ENCODE measurements around the gene NOSIP.

The NOSIP gene

GRCh38 chr19:49597703-49597974, 17.3 kb upstream of the NOSIP start:
- Histone ChIP-seq H3K9ac (ENCODE audit: low read depth, low read length, poor library complexity) (no peak overlapping the region), H3K18ac (ENCODE audit: low read length) (no peak overlapping the region), H4K91ac (ENCODE audit: low read depth, low read length, poor library complexity) (no peak overlapping the region), H3K27ac (replicated peaks; ENCODE audit: low read length) (no peak overlapping the region), H2BK12ac (ENCODE audit: low read length) (no peak overlapping the region), H3K27me3 (ENCODE audit: control insufficient read depth in 3 of 3, insufficient read depth in 3 of 3, low read depth in 1 of 3, low read length in 3 of 3) (no peaks in the 10 kb centered on the region), H2BK15ac (ENCODE audit: low read length) (no peak overlapping the region), H3K14ac (ENCODE audit: low read length) (peak overlapping the region; percentile 47), H3K4me3 (ENCODE audit: low read length in 2 of 2) (no peak overlapping the region), H4K8ac (ENCODE audit: low read depth, low read length) (peak overlapping the region; percentile 65), H3K79me1 (ENCODE audit: low read depth, low read length) (peaks cover 31% of the 10 kb centered on the region), H3K4me2 (ENCODE audit: insufficient read depth, low read length, poor library complexity, severe bottlenecking) (no peak overlapping the region), H3K9me3 (replicated peaks in 1 of 2; ENCODE audit: control insufficient read depth in 2 of 2, insufficient read depth in 1 of 2, low read depth in 1 of 2, low read length in 2 of 2) (no peaks in the 10 kb centered on the region), H2BK120ac (ENCODE audit: low read depth, low read length) (no peak overlapping the region), H3K36me3 (replicated peaks in 1 of 2; ENCODE audit: control insufficient read depth in 2 of 2, insufficient read depth in 2 of 2, low read length in 2 of 2) (peaks cover 61 to 81% of the 10 kb centered on the region in 2 donors), H3K4ac (ENCODE audit: low read length) (no peak overlapping the region), H3K23ac (ENCODE audit: low read depth, low read length, poor library complexity) (no peak overlapping the region), H2AK5ac (ENCODE audit: low read depth, low read length) (no peak overlapping the region), H2BK5ac (ENCODE audit: low read length) (no peak overlapping the region), H3K4me1 (ENCODE audit: control insufficient read depth in 2 of 2, insufficient read depth in 1 of 2, low read depth in 1 of 2, low read length in 2 of 2) (peaks cover 4 to 5% of the 10 kb centered on the region in 2 donors), H2AFZ (ENCODE audit: low read length) (no peak overlapping the region)
- WGBS, 2 donors (ENCODE audit: extremely low coverage in 2 of 2, insufficient read length in 2 of 2, insufficient replicate concordance in 1 of 2), result no CpG with 5 or more reads among the region's 29 CpGs
- no peak for DNase-seq (ENCODE audit: low spot score)

DNA sequence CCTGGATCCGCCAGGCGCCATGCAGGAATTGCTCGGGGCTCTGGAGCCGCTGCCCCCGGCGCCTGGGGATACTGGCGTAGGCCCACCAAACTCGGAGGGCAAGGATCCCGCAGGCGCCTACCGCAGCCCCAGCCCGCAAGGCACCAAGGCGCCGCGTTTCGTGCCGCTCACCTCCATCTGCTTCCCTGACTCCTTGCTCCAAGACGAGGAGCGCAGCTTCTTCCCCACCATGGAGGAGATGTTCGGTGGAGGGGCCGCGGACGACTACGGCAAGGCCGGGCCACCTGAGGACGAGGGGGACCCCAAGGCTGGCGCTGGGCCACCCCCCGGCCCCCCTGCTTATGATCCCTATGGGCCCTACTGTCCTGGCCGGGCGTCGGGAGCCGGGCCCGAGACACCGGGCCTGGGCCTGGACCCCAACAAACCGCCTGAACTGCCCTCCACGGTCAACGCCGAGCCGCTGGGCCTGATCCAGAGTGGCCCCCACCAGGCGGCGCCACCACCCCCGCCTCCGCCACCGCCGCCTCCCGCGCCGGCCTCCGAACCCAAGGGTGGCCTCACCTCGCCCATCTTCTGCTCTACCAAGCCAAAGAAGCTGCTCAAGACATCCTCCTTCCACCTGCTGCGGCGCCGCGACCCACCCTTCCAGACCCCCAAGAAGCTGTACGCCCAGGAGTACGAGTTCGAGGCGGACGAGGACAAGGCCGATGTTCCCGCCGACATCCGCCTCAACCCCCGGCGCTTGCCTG, 16.8 kb upstream of the NOSIP start:
- Histone ChIP-seq H3K14ac (ENCODE audit: low read length) (peak overlapping the region; percentile 47), H3K18ac (ENCODE audit: low read length) (no peak overlapping the region), H3K27me3 (ENCODE audit: control insufficient read depth in 3 of 3, insufficient read depth in 3 of 3, low read depth in 1 of 3, low read length in 3 of 3) (no peaks in the 10 kb centered on the region), H2BK12ac (ENCODE audit: low read length) (no peak overlapping the region), H2AFZ (ENCODE audit: low read length) (no peak overlapping the region), H3K23ac (ENCODE audit: low read depth, low read length, poor library complexity) (peak overlapping the region; percentile 91), H2BK5ac (ENCODE audit: low read length) (no peak overlapping the region), H4K91ac (ENCODE audit: low read depth, low read length, poor library complexity) (no peak overlapping the region), H3K4me2 (ENCODE audit: insufficient read depth, low read length, poor library complexity, severe bottlenecking) (peak overlapping the region; percentile 25), H2BK15ac (ENCODE audit: low read length) (no peak overlapping the region), H2BK120ac (ENCODE audit: low read depth, low read length) (no peak overlapping the region), H3K9me3 (replicated peaks in 1 of 2; ENCODE audit: control insufficient read depth in 2 of 2, insufficient read depth in 1 of 2, low read depth in 1 of 2, low read length in 2 of 2) (no peaks in the 10 kb centered on the region), H4K8ac (ENCODE audit: low read depth, low read length) (peak overlapping the region; percentile 65), H3K27ac (replicated peaks; ENCODE audit: low read length) (no peak overlapping the region), H3K4me1 (ENCODE audit: control insufficient read depth in 2 of 2, insufficient read depth in 1 of 2, low read depth in 1 of 2, low read length in 2 of 2) (peaks cover 8 to 9% of the 10 kb centered on the region in 2 donors), H3K4ac (ENCODE audit: low read length) (no peak overlapping the region), H3K9ac (ENCODE audit: low read depth, low read length, poor library complexity) (no peak overlapping the region), H3K4me3 (ENCODE audit: low read length in 2 of 2) (no peak overlapping the region), H3K79me1 (ENCODE audit: low read depth, low read length) (peaks cover 36% of the 10 kb centered on the region), H2AK5ac (ENCODE audit: low read depth, low read length) (no peak overlapping the region), H3K36me3 (replicated peaks in 1 of 2; ENCODE audit: control insufficient read depth in 2 of 2, insufficient read depth in 2 of 2, low read length in 2 of 2) (peaks cover 59 to 76% of the 10 kb centered on the region in 2 donors)
- DNase-seq (ENCODE audit: low spot score), result no peak
- WGBS, 2 donors (ENCODE audit: extremely low coverage in 2 of 2, insufficient read length in 2 of 2, insufficient replicate concordance in 1 of 2), result no CpG with 5 or more reads among the region's 65 CpGs

DNA sequence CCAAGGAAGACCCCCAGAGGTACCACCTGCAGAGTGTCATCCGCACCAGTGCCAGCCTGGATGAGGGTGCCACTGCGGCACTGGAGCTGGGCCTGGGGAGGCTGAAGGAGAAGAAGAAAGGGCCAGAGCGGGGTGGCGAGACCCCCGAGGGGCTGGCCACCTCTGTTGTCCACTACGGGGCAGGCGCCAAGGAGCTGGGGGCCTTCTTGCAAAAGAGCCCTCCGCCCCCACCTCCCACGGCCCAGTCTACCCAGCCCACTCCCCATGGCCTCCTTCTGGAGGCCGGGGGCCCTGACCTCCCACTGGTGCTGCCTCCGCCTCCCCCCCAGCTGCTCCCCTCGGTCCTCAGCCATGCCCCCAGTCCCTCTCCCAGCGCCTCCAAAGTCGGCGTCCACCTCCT, 16.1 kb upstream of the NOSIP start:
- H3K79me1 ChIP-seq (ENCODE audit: low read depth, low read length), result peaks cover 35% of the 10 kb centered on the region
- H3K4me2 ChIP-seq (ENCODE audit: insufficient read depth, low read length, poor library complexity, severe bottlenecking), result no peak overlapping the region
- no peak for DNase-seq (ENCODE audit: low spot score)
- no peak overlapping the region for H2BK15ac ChIP-seq (ENCODE audit: low read length)
- no peak overlapping the region for H3K4ac ChIP-seq (ENCODE audit: low read length)
- peaks cover 53 to 69% of the 10 kb centered on the region in 2 donors for H3K36me3 ChIP-seq (replicated peaks in 1 of 2; ENCODE audit: control insufficient read depth in 2 of 2, insufficient read depth in 2 of 2, low read length in 2 of 2)
- H2BK12ac ChIP-seq (ENCODE audit: low read length), result no peak overlapping the region
- no peak overlapping the region for H2BK5ac ChIP-seq (ENCODE audit: low read length)
- H3K4me1 ChIP-seq (ENCODE audit: control insufficient read depth in 2 of 2, insufficient read depth in 1 of 2, low read depth in 1 of 2, low read length in 2 of 2), result peaks cover 8 to 9% of the 10 kb centered on the region in 2 donors
- no peak overlapping the region for H2AFZ ChIP-seq (ENCODE audit: low read length)
- H3K9ac ChIP-seq (ENCODE audit: low read depth, low read length, poor library complexity), result no peak overlapping the region
- H3K27ac ChIP-seq (replicated peaks; ENCODE audit: low read length), result no peak overlapping the region
- no peaks in the 10 kb centered on the region for H3K9me3 ChIP-seq (replicated peaks in 1 of 2; ENCODE audit: control insufficient read depth in 2 of 2, insufficient read depth in 1 of 2, low read depth in 1 of 2, low read length in 2 of 2)
- no peak overlapping the region for H2BK120ac ChIP-seq (ENCODE audit: low read depth, low read length)
- H3K4me3 ChIP-seq (ENCODE audit: low read length in 2 of 2), result no peak overlapping the region
- H3K23ac ChIP-seq (ENCODE audit: low read depth, low read length, poor library complexity), result peak overlapping the region; percentile 31
- H3K14ac ChIP-seq (ENCODE audit: low read length), result no peak overlapping the region
- H4K91ac ChIP-seq (ENCODE audit: low read depth, low read length, poor library complexity), result no peak overlapping the region
- WGBS, 2 donors (ENCODE audit: extremely low coverage in 2 of 2, insufficient read length in 2 of 2, insufficient replicate concordance in 1 of 2), result no CpG with 5 or more reads among the region's 15 CpGs
- H3K18ac ChIP-seq (ENCODE audit: low read length), result no peak overlapping the region
- H2AK5ac ChIP-seq (ENCODE audit: low read depth, low read length), result no peak overlapping the region
- H4K8ac ChIP-seq (ENCODE audit: low read depth, low read length), result no peak overlapping the region
- no peaks in the 10 kb centered on the region for H3K27me3 ChIP-seq (ENCODE audit: control insufficient read depth in 3 of 3, insufficient read depth in 3 of 3, low read depth in 1 of 3, low read length in 3 of 3)

GRCh38 chr19:49595819-49596404, 15.6 kb upstream of the NOSIP start:
- Histone ChIP-seq H3K27me3 (ENCODE audit: control insufficient read depth in 3 of 3, insufficient read depth in 3 of 3, low read depth in 1 of 3, low read length in 3 of 3) (no peaks in the 10 kb centered on the region), H2AFZ (ENCODE audit: low read length) (no peak overlapping the region), H2BK120ac (ENCODE audit: low read depth, low read length) (no peak overlapping the region), H3K27ac (replicated peaks; ENCODE audit: low read length) (no peak overlapping the region), H4K8ac (ENCODE audit: low read depth, low read length) (peak overlapping the region; percentile 17), H3K4me1 (ENCODE audit: control insufficient read depth in 2 of 2, insufficient read depth in 1 of 2, low read depth in 1 of 2, low read length in 2 of 2) (peaks cover 8 to 9% of the 10 kb centered on the region in 2 donors), H3K79me1 (ENCODE audit: low read depth, low read length) (peaks cover 35% of the 10 kb centered on the region), H3K36me3 (replicated peaks in 1 of 2; ENCODE audit: control insufficient read depth in 2 of 2, insufficient read depth in 2 of 2, low read length in 2 of 2) (peaks cover 49 to 64% of the 10 kb centered on the region in 2 donors), H2AK5ac (ENCODE audit: low read depth, low read length) (no peak overlapping the region), H3K9me3 (replicated peaks in 1 of 2; ENCODE audit: control insufficient read depth in 2 of 2, insufficient read depth in 1 of 2, low read depth in 1 of 2, low read length in 2 of 2) (no peaks in the 10 kb centered on the region), H3K4ac (ENCODE audit: low read length) (no peak overlapping the region), H4K91ac (ENCODE audit: low read depth, low read length, poor library complexity) (no peak overlapping the region), H2BK15ac (ENCODE audit: low read length) (no peak overlapping the region), H3K23ac (ENCODE audit: low read depth, low read length, poor library complexity) (no peak overlapping the region), H2BK5ac (ENCODE audit: low read length) (no peak overlapping the region), H3K4me3 (ENCODE audit: low read length in 2 of 2) (no peak overlapping the region), H3K4me2 (ENCODE audit: insufficient read depth, low read length, poor library complexity, severe bottlenecking) (no peak overlapping the region), H3K14ac (ENCODE audit: low read length) (no peak overlapping the region), H2BK12ac (ENCODE audit: low read length) (no peak overlapping the region), H3K9ac (ENCODE audit: low read depth, low read length, poor library complexity) (no peak overlapping the region), H3K18ac (ENCODE audit: low read length) (no peak overlapping the region)
- no CpG with 5 or more reads among the region's 32 CpGs for WGBS, 2 donors (ENCODE audit: extremely low coverage in 2 of 2, insufficient read length in 2 of 2, insufficient replicate concordance in 1 of 2)
- DNase-seq (ENCODE audit: low spot score), result no peak
